Lower leg skin (tissue), 4 donors: ENCODE results near the gene NTM. TPM values are rescaled to one million over a fixed set of nuclear protein-coding genes. Genes with fewer than 3 reads are reported as not detected.

Experiments used
- DNase-seq, 2 donors: peaks; one replicate each; pipeline ENCODE4 v3.0.0-alpha.2; 2019; ENCODE audit warnings: low spot score in 2 of 2
- H3K4me3 ChIP-seq: fragments of 200-600 bp; sonication (generic); 2 replicates; pipeline ENCODE4 v1.5.1; 2017; ENCODE audit warnings: mild to moderate bottlenecking, low read depth; ENCODE audit not compliant: poor library complexity, severe bottlenecking
- POLR2A ChIP-seq, 2 donors: fragments of 450-650 bp; IDR thresholded peaks; one replicate each; pipeline ENCODE4 v1.6.1; 2016 to 2017; ENCODE audit warnings: antibody characterized with exemption in 2 of 2, mild to moderate bottlenecking in 1 of 2, moderate library complexity in 1 of 2
- WGBS, 2 donors: methylation state at CpG; one replicate each; pipeline ENCODE4 v1.1.5; 2018; 5-methylcytosine and 5-hydroxymethylcytosine counted together
- intact Hi-C: fragments of 100-400 bp; cut with DNase I; formaldehyde crosslinking; loops from one replicate; pipeline ENCODE4 v1.15.0; 2023; ENCODE audit warnings: low total_unique reads
- total RNA-seq, 4 donors: library from RNA; depleted of rRNA; stranded (reverse); fragments of >200 nt; gene quantifications; one replicate each; pipeline ENCODE4 v1.1.0, GENCODE V29; 2016
- TF ChIP-seq, protein P1 (sequence below), 3 donors: fragments of 450-650 bp; IDR thresholded peaks; one replicate each; pipeline ENCODE4 v1.5.1; 2016; ENCODE audit warnings: antibody characterized with exemption in 3 of 3, mild to moderate bottlenecking in 3 of 3, moderate library complexity in 2 of 3

Gene NTM
- total RNA-seq, 4 donors from 2014 or later: 2.8 to 5.7 (median 4.9) TPM

DNA sequence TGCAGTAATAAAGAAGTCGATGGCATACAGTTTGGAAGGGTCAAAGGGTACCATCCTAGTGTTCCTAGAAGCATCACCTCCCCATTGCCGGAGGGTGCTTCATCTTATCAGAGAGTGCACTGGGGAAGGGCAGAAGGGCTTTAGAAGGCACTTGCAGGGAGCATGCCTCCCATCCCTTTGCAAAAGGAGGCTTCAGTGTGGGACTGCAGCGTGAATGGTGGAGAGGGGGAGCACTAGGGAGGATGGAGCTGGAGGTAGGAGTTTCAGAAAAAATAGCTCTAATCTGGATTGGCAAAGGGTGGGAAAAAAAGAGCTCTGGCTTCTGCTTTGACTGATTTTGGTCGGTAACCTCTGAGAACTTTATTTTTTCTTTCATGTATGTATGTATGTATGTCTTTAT is 5.0 kb downstream of the NTM start:
- TF ChIP-seq, protein P1, sequence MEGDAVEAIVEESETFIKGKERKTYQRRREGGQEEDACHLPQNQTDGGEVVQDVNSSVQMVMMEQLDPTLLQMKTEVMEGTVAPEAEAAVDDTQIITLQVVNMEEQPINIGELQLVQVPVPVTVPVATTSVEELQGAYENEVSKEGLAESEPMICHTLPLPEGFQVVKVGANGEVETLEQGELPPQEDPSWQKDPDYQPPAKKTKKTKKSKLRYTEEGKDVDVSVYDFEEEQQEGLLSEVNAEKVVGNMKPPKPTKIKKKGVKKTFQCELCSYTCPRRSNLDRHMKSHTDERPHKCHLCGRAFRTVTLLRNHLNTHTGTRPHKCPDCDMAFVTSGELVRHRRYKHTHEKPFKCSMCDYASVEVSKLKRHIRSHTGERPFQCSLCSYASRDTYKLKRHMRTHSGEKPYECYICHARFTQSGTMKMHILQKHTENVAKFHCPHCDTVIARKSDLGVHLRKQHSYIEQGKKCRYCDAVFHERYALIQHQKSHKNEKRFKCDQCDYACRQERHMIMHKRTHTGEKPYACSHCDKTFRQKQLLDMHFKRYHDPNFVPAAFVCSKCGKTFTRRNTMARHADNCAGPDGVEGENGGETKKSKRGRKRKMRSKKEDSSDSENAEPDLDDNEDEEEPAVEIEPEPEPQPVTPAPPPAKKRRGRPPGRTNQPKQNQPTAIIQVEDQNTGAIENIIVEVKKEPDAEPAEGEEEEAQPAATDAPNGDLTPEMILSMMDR (IDR thresholded peaks at IDR 0.05): no peak
- TF ChIP-seq POLR2A (IDR thresholded peaks at IDR 0.05): no peak
- intact Hi-C loops: no loop called here

DNA sequence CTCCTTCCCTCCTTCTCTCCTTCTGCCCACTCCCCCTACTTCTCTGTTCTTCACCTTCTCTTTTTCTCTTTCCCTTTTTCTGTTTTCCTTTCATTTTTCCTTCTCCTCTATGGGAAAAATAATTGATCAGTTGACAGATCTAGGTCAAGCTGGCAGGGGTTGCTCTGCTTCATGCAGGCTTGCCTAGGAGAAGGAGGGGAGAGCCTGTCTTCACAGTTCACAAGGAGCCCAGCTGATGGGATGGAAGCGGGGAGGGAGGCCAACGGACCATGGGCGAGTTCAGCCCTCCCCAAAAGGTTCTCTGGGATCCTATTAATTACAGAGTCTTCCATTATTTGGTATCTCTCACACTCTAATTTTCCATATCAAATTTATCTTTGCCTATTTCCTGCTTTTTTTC is 5.5 kb downstream of the NTM start:
- DNase-seq: no peak
- whole genome bisulfite sequencing, 2 donors: 74 to 90% methylated on average over 3 of the region's 3 CpGs
- no peak for TF ChIP-seq POLR2A (IDR thresholded peaks at IDR 0.05)
- TF ChIP-seq, protein P1 (IDR thresholded peaks at IDR 0.05): no peak
- no peak overlapping the region for H3K4me3 ChIP-seq
- intact Hi-C loops: no loop called here

More for the DNA sequence above, 5.0 kb downstream of the NTM start:
- H3K4me3 ChIP-seq: no peak overlapping the region
- no peak for DNase-seq
- WGBS, 2 donors: 65 to 67% methylated on average over 4 of the region's 4 CpGs

DNA sequence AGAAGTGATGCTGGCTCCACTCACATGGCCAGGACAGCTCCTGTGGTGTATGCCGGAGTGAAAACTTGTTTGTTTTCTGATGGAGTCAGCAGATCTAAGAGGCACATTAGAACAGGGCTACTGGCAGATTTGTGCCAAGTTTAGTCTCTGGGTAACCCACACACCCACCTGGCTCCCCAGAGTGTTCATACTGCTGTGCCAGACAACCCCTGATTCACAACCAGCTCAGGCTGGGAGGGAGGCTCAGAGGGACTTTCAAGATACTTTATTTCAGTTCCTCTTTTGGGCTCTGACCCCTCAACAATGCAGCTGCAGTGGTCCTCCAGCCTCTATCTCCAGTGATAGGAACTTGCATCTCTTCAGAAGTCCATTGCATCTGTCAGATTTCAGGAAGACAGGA is 8.5 kb downstream of the NTM start:
- WGBS, 2 donors: 43 to 44% methylated on average over 1 of the region's 1 CpG
- no peak for DNase-seq
- no peak for TF ChIP-seq POLR2A (IDR thresholded peaks at IDR 0.05)
- TF ChIP-seq, protein P1 (IDR thresholded peaks at IDR 0.05): no peak
- no peak overlapping the region for H3K4me3 ChIP-seq
- intact Hi-C loops: no loop called here

DNA sequence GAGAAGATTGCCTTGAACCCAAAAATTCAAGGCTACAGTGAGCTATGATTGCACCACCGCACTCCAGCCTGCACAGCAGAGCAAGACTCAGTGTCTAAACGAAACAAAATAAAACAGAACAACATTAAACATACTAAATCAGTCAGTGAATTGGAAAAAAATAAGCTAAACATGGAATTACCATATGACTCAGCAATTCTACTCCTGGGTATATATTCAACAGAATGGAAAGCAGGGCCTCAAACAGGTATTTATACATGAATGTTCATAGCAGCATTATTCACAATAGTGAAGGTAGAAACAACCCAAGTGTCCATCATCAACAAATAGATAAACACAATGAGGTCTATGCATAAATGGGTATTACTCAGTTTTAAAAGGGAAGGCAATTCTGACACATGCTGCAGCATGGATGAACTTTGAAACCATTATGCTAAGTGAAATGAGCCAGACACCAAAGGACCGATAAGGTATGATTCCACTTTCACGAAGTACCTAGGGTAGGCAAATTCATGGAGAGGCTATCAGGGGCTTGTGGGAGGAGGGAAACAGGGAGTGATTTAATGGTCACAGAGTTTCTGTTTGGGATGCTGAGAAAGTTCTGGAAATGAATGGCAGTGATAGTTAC is 15.5 kb downstream of the NTM start:
- WGBS, 2 donors: 82 to 83% methylated on average over 4 of the region's 4 CpGs
- no peak overlapping the region for H3K4me3 ChIP-seq
- intact Hi-C loops: no loop called here
- TF ChIP-seq, protein P1 (IDR thresholded peaks at IDR 0.05): no peak
- no peak for TF ChIP-seq POLR2A (IDR thresholded peaks at IDR 0.05)
- DNase-seq: no peak

DNA sequence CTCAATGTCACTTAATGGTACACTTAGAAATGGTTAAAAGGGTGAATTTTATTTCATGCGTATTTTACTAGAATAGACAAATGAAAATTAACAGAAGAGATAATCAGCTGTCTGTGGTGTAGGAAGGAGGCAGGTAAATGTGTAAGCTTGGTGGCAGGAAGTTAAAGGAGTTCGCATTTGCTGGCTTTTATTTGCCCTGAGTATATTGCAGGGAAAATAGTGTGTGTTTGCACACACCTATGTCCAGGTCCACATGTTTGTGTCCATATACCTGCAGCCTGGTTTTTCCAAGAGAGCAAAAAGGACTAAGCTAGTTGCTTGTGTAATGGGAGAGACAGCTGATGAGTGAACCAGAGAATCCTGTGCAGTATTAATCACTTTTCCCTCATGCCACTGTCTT is 16.0 kb downstream of the NTM start:
- DNase-seq: no peak
- WGBS, 2 donors: 83 to 84% methylated on average over 2 of the region's 2 CpGs
- TF ChIP-seq POLR2A (IDR thresholded peaks at IDR 0.05): no peak
- TF ChIP-seq, protein P1 (IDR thresholded peaks at IDR 0.05): no peak
- H3K4me3 ChIP-seq: no peak overlapping the region
- intact Hi-C loops: no loop called here

DNA sequence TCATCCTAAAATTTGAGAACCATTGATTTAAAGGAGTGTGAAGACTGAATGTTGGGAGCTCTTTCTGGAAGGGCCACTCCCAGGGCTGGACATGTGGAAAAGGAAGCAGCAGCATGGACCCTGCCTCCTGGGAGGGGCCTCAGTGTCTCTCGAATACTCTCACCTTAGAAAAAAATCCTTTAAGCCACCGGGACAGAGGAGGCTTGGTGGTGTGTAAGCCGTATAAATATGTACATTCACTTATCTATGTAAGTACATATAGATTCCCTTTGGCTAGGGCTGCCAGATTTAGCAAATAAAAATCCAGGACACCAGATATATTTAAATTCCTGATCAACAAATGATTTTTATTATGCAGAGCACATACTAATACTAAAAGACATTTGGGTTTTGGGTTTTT is 17.6 kb downstream of the NTM start:
- no peak for DNase-seq
- intact Hi-C loops: no loop called here
- no peak for TF ChIP-seq POLR2A (IDR thresholded peaks at IDR 0.05)
- TF ChIP-seq, protein P1 (IDR thresholded peaks at IDR 0.05): no peak
- H3K4me3 ChIP-seq: no peak overlapping the region
- WGBS, 2 donors: 76 to 89% methylated on average over 3 of the region's 3 CpGs
